ENCODE measurements around the gene PI4KA.
"Not testable (repeated sequence)": the region's sequence is repeated elsewhere in the genome, so short reads cannot be mapped to it uniquely, and the experiment has no call there.

The PI4KA gene

GRCh38 chr22:20857838-20858614 is 585 bp downstream of the PI4KA start:
- DNase-seq (ENCODE audit: low read depth, low spot score) = peak; percentile 82

GRCh38 chr22:20857247-20857643 is 1.4 kb downstream of the PI4KA start:
- peak overlapping the region; percentile 86 for H3K4me3 ChIP-seq (ENCODE audit: low read length)
- DNase-seq (ENCODE audit: low read depth, low spot score) = no peak

More at GRCh38 chr22:20857838-20858614, 585 bp downstream of the PI4KA start:
- H3K4me3 ChIP-seq (ENCODE audit: low read length) = peak overlapping the region; percentile 86

GRCh38 chr22:20853236-20853660 is 5.4 kb downstream of the PI4KA start:
- H3K4me3 ChIP-seq (ENCODE audit: low read length) = no peak overlapping the region
- no peak for DNase-seq (ENCODE audit: low read depth, low spot score)

- DNase-seq (ENCODE audit: low read depth, low spot score) = no peak
- H3K4me3 ChIP-seq (ENCODE audit: low read length) = no peak overlapping the region
These were observed 6.1 kb downstream of the PI4KA start for GRCh38 chr22:20852503-20852902.

GRCh38 chr22:20852076-20852475 is 6.5 kb downstream of the PI4KA start:
- H3K4me3 ChIP-seq (ENCODE audit: low read length) = no peak overlapping the region
- DNase-seq (ENCODE audit: low read depth, low spot score) = no peak

GRCh38 chr22:20847318-20847822 is 11.2 kb downstream of the PI4KA start:
- H3K4me3 ChIP-seq (ENCODE audit: low read length) = no peak overlapping the region
- no peak for DNase-seq (ENCODE audit: low read depth, low spot score)

GRCh38 chr22:20844055-20845037 is 14.3 kb downstream of the PI4KA start:
- DNase-seq (ENCODE audit: low read depth, low spot score) = no peak
- no peak overlapping the region for H3K4me3 ChIP-seq (ENCODE audit: low read length)

GRCh38 chr22:20843501-20843900 is 15.1 kb downstream of the PI4KA start:
- no peak for DNase-seq (ENCODE audit: low read depth, low spot score)
- H3K4me3 ChIP-seq (ENCODE audit: low read length) = no peak overlapping the region

GRCh38 chr22:20840646-20841371 is 17.8 kb downstream of the PI4KA start:
- DNase-seq (ENCODE audit: low read depth, low spot score) = peak; percentile 51
- H3K4me3 ChIP-seq (ENCODE audit: low read length) = no peak overlapping the region

GRCh38 chr22:20839837-20840645 is 18.6 kb downstream of the PI4KA start:
- DNase-seq (ENCODE audit: low read depth, low spot score) = no peak
- no peak overlapping the region for H3K4me3 ChIP-seq (ENCODE audit: low read length)

- not testable (repeated sequence) for H3K4me3 ChIP-seq (ENCODE audit: low read length)
These were observed 19.3 kb downstream of the PI4KA start for GRCh38 chr22:20839354-20839753.

GRCh38 chr22:20836987-20837823 is 21.4 kb downstream of the PI4KA start:
- DNase-seq (ENCODE audit: low read depth, low spot score) = no peak
- no peak overlapping the region for H3K4me3 ChIP-seq (ENCODE audit: low read length)

More at GRCh38 chr22:20839354-20839753, 19.3 kb downstream of the PI4KA start:
- not testable (repeated sequence) for DNase-seq (ENCODE audit: low read depth, low spot score)

GRCh38 chr22:20834725-20835124 is 23.9 kb downstream of the PI4KA start:
- H3K4me3 ChIP-seq (ENCODE audit: low read length) = no peak overlapping the region
- DNase-seq (ENCODE audit: low read depth, low spot score) = no peak

GRCh38 chr22:20834206-20834605 is 24.4 kb downstream of the PI4KA start:
- DNase-seq (ENCODE audit: low read depth, low spot score) = no peak
- no peak overlapping the region for H3K4me3 ChIP-seq (ENCODE audit: low read length)

- H3K4me3 ChIP-seq (ENCODE audit: low read length) = no peak overlapping the region
- DNase-seq (ENCODE audit: low read depth, low spot score) = no peak
These were observed 25.4 kb downstream of the PI4KA start for GRCh38 chr22:20833225-20833665.

- H3K4me3 ChIP-seq (ENCODE audit: low read length) = no peak overlapping the region
- DNase-seq (ENCODE audit: low read depth, low spot score) = no peak
These were observed 29.0 kb downstream of the PI4KA start for GRCh38 chr22:20829491-20830134.

All from Jurkat, Clone E6-1 (cell line).